Fibroblast of peridontal ligament (primary cell): ENCODE measurements around the gene MYO1A.
"Not testable (repeated sequence)": the region's sequence is repeated elsewhere in the genome, so short reads cannot be mapped to it uniquely, and the experiment has no call there.

Experiments used
- DNase-seq: peaks from one replicate; pipeline ENCODE4 v3.0.0-alpha.2; 2010; ENCODE audit errors: extremely low read depth

MYO1A gene

DNA sequence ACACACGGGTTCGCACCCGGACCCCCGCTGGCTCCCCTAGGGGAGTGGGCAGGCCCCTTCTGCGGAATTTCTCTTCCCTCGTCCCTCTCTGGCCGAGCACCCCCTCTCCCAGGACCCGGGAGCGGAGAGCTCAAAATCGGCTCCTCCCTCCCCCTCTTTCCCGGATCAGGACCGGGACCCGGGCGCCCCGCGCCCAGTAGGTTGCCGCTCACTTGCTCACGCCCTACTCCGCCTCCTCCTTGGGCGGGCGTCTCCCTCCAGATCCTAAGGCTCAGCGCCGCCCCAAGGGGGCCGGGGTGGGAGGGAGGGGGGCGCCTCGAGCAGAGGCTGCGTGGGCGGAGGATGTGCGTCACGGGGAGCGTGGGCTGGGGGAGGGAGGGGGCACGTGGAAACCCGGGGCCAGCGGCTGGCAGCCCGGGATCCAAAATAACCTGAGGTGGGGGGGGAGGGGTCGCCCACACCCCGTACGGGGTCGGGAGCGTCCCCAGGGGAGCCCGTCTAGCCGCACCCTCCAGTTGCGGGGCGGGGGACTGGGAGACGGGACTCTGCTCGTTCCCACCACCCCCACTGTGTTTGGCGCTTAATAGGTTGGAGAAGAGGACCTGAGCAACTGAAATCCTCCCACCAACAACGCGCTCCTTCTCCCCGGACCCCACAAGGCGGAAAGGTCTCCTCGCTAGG, 37.2 kb upstream of the MYO1A start:
- DNase-seq, result peak; percentile 84

GRCh38 chr12:57086493-57087009, 36.6 kb upstream of the MYO1A start:
- DNase-seq, result peak; percentile 72

- peak; percentile 74 for DNase-seq
Measured at GRCh38 chr12:57085999-57086492, 36.1 kb upstream of the MYO1A start.

DNA sequence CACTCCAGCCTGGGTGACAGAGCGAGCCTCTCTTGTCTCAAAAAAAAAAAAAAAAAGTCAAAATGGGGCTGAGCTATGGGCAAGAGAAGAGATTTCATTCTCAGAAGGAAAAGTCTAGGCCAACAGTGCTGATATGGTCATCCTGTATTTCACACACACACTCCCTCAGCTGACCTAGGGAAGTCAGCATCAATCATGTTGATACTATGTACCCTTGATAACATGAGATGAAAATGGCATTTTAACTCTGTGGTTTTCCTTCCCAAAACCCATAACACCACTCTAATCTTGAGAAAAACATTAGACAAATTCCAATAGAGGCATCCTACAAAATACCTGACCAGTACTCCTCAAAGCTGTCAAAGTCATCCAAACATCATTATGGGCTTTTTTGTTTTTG, 30.9 kb upstream of the MYO1A start:
- no peak for DNase-seq

GRCh38 chr12:57079821-57080220, 29.9 kb upstream of the MYO1A start:
- DNase-seq, result no peak

- peak; percentile 100 for DNase-seq
Measured at GRCh38 chr12:57078519-57079404, 28.8 kb upstream of the MYO1A start, which contains the start of gene NEMP1. Gene NEMP1 (minus strand): TSS chr12:57078791. CDS start chr12:57078745, 46 bp downstream.

DNA sequence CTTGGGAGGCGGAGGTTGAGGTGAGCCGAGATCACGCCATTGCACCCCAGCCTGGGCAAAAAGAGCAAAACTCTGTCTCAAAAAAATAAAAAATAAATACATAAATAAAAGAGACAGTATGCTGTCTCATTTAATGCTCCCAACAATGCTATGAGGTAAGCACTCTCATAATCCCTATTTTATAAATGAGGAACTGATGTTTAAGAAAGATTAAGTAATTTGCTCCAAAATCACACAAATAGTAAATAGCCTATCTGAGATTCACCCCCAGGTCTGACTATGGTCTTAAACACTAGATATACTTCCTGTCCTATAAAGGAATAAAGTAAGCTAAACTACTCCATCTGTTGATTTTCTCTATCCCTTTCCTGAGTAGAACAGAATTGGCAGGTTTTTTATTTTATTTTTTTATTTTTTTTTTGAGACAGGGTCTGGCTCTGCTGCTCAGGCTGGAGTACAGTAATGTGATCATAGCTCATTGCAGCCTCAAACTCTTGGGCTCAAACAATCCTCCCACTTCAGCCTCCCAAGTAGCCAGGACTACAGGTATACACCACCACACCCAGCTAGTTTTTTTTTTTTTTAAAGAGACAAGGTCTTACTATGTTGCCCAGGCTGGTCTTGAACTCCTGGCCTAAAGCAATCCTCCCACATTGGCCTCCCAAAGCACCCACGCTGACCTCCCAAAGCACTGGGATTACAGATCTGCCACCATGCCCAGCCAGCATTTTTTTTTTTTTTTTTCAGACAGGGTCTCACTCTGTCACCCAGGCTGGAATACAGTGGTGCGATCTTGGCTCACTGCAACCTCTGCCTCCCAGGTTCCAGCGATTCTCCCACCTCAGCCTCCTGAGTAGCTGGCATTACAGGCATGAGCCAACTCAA, 23.9 kb upstream of the MYO1A start:
- not testable (repeated sequence) for DNase-seq

DNA sequence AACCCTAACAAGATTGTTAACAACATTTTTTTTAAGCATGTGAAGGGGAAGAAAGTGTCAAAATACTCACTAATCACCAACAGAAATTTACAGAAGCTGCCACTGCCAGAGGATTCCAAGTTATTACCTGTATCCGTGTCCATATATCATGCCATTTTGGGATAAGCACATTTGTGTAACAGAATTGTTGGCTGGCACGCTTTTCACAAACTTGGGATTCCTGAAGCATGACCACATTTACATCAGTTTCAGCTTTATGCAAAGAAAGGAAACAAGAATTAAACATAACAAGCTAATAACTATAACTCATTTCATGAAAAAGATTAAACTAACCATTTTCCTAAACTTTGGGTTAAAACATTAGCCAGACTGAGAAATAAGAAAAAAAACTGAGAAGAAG, 22.7 kb upstream of the MYO1A start:
- DNase-seq, result peak; percentile 61

DNA sequence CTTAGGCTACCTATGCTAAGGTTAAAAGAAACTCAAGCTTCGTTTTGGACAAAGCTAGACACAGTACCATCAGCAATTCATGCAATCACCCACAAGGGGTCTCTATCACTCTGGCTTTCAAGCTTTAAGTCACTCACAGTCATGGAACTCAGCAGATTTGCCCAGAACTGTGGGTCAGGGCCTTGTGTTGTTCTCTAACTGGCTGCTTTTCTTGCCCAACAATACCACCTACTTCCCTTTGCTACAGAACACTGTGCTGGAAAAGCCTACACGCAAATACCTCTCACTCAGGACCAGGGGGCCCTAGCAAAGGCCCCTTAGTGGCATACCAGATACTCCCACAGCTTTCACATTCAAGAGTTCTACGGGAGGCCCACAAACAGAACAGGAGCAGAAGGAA, 19.6 kb upstream of the MYO1A start:
- peak; percentile 95 for DNase-seq

DNA sequence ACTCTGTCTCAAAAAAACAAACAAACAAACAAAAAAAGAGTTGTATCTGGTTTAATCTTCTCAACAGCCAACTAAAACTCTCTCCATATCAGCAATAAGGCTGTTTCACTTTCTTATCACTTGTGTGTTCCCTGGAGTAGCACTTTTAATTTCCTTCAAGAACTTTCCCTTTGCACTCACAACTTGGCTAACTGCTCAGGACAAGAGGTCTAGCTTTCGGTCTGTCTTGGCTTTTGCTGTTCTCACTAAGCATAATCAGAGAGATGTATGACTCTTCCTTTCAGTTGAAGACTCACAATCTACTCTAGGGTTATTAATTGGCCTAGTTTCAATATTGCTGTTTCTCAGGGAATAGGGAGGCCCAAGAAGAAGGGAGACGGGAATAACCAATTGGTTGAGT, 16.3 kb upstream of the MYO1A start:
- DNase-seq, result no peak

DNA sequence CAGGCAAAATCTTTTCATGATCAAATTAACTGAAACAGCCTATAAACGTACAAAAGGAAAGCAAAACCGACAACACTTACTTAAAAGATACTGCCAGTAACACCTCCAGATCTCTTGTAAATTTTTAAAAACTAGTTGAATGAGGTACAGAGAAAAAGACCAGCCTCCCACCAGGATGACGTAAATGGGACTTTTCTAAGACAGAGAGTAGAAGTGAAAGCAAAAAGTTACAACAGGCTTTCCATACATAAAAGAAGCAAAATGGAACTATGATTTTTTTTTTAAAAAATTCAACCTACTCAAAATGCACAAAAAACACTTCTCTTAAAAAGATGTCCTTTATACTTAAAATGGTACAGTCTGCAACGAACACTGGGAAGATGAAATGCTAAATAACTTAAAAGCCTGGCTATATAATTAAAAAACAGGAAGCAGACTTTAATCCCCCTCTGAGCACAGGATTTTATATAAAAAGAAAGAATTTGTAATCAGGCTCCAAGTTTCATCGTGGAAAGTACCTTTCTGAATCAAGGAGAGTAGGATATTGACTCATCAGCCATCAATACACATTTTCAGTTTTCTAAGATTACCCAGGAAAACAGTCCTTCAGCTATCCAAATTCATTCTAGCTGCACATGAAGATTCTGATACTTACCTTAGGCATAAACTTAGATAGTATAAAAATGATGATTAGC, 14.2 kb upstream of the MYO1A start:
- DNase-seq, result peak; percentile 66

GRCh38 chr12:57058454-57058853, 8.5 kb upstream of the MYO1A start:
- DNase-seq, result no peak

- no peak for DNase-seq
Measured at GRCh38 chr12:57057067-57057751, 7.3 kb upstream of the MYO1A start.

DNA sequence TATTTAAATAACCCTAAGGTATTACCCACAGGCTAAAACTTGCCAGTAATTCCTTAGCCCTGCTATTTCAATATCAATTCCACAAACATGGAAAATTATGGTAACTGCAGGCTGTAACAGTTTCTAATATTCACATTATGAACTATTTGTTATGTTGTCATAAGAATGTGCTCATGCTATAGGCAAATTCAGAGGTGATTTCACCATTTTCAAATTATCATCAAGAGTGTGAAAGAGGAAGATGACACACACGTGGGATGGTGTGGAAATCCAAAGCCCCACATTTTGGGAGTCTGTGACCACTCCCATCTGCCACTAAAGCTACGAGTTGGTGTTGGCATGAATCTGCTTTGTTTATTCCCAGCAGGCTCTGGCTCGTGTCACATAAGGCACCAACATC, 5.9 kb upstream of the MYO1A start:
- DNase-seq, result no peak

DNA sequence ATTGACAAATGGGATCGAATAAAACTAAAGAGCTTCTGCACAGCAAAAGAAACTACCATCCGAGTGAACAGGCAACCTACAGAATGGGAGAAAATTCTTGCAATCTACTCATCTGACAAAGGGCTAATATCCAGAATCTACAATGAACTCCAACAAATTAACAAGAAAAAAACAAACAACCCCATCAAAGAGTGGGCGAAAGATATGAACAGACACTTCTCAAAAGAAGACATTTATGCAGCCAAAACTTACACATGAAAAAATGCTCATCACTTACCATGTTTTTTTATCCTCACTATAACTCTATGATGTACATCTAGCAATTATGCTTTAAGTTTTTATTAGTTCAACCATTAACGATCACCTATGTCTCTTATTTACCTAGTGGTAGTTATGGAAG, 4.0 kb upstream of the MYO1A start:
- not testable (repeated sequence) for DNase-seq

GRCh38 chr12:57053146-57053545, 3.2 kb upstream of the MYO1A start:
- not testable (repeated sequence) for DNase-seq

DNA sequence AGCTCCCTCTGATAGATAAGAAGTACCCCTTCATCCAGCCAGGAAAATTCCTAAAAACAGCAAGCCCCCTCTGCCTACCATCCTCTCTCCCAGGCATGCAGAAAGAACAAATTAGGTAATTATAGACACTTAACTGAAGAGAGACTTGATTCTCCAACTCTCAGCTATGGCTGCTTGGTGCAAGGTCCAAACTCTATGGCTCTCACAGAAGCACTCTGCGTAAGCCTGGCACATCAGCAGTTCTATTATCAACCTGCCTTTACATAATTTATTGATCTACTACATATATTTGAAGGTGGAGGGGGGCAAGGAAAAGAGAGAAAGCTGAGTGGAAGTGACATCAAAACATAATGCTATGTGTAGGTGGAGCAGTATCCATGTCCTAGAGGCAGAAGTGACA, 1.1 kb upstream of the MYO1A start:
- DNase-seq, result no peak

DNA sequence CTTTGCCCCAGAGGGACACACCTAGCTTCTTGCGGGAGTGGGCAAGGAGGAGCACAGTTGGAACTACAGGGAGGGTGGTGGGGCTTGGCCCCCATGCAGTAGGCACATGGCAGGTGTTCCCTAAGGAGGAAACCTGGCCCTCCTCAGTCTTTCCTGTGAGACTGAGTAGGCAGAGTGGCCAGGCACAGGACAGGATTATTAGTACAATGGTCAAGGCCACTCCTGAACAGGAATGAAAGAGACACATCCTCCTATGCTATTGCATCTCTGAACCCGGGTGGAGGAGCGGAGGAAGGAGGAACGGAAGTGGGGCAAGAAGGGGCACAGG, 846 bp downstream of the MYO1A start:
- no peak for DNase-seq

DNA sequence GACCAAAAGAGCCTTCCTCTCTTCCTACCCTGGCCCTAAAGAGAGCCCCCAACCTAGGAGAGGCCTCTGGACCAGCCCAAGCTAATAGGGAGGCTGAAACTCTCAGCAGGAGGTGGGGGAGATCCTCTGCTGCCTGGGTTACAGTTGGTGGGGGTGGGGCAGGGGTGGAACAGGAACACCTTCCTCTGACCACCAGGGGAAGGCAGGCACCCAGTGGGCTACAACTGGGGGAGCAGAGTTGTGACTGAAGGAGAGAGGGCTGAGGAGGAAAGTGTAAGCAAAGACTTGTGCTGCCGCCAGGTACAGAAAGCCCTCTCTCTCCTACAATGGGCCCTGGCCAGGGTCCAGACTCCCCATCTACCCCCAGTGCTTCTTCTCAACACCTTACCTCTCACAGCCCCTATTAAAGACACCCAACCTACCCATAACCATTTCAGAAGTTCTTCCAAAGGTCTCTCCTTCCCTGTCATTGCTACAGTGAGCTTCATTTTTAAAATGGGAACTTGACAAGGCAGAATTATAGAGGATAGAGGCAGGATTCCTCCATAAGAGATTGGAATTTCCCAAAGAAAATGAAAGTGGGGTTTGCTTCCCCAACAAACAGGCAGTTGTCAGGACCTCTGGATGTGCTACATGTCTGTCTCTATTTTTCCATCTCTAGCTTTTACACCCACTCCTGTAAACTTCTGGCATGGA, 1.4 kb downstream of the MYO1A start:
- DNase-seq, result no peak

GRCh38 chr12:57047981-57048380, 1.9 kb downstream of the MYO1A start:
- no peak for DNase-seq
